NCI-H2227 (cell line): Measurements from ENCODE around the gene FIBCD1.
A peak's percentile ranks its signal among the peaks of the same experiment; 100 is the strongest.
"Not testable (repeated sequence)": the region's sequence is repeated elsewhere in the genome, so short reads cannot be mapped to it uniquely, and the experiment has no call there.

Source experiments
- DNase-seq: peaks from one replicate; lab custom pipeline; 2025; ENCODE audit not compliant: unreplicated experiment; lab: John Stamatoyannopoulos, UW

FIBCD1 gene

GRCh38 chr9:130955947-130956621 lies 17.0 kb upstream of the FIBCD1 start:
- no peak for DNase-seq

GRCh38 chr9:130954925-130955324 lies 15.9 kb upstream of the FIBCD1 start:
- DNase-seq = not testable (repeated sequence)

- no peak for DNase-seq
Observed at GRCh38 chr9:130954317-130954716, 15.3 kb upstream of the FIBCD1 start.

GRCh38 chr9:130952065-130952762 lies 13.2 kb upstream of the FIBCD1 start:
- DNase-seq = no peak

GRCh38 chr9:130950039-130950311 lies 10.9 kb upstream of the FIBCD1 start:
- no peak for DNase-seq

- DNase-seq = no peak
Observed at GRCh38 chr9:130949188-130950038, 10.4 kb upstream of the FIBCD1 start.

- no peak for DNase-seq
Observed at GRCh38 chr9:130948266-130948665, 9.2 kb upstream of the FIBCD1 start.

GRCh38 chr9:130947618-130948140 lies 8.6 kb upstream of the FIBCD1 start:
- DNase-seq = no peak

GRCh38 chr9:130946766-130947617 lies 7.9 kb upstream of the FIBCD1 start:
- no peak for DNase-seq

GRCh38 chr9:130945173-130945572 lies 6.1 kb upstream of the FIBCD1 start:
- no peak for DNase-seq

GRCh38 chr9:130944510-130945058 lies 5.5 kb upstream of the FIBCD1 start:
- DNase-seq = no peak

- no peak for DNase-seq
Observed at GRCh38 chr9:130943777-130944176, 4.7 kb upstream of the FIBCD1 start.

- DNase-seq = no peak
Observed at GRCh38 chr9:130943221-130943620, 4.2 kb upstream of the FIBCD1 start.

GRCh38 chr9:130942679-130943078 lies 3.6 kb upstream of the FIBCD1 start:
- no peak for DNase-seq

- no peak for DNase-seq
Observed at GRCh38 chr9:130942084-130942483, 3.0 kb upstream of the FIBCD1 start.

GRCh38 chr9:130940693-130941576 lies 1.9 kb upstream of the FIBCD1 start:
- DNase-seq = peak; percentile 54

- DNase-seq = no peak
Observed at GRCh38 chr9:130940027-130940549, 1.0 kb upstream of the FIBCD1 start.

GRCh38 chr9:130939405-130940026 lies 469 bp upstream of the FIBCD1 start:
- DNase-seq = no peak

GRCh38 chr9:130938184-130938651 lies 829 bp downstream of the FIBCD1 start:
- DNase-seq = no peak
